ENCODE data around the gene AEBP1.

Gene AEBP1

DNA sequence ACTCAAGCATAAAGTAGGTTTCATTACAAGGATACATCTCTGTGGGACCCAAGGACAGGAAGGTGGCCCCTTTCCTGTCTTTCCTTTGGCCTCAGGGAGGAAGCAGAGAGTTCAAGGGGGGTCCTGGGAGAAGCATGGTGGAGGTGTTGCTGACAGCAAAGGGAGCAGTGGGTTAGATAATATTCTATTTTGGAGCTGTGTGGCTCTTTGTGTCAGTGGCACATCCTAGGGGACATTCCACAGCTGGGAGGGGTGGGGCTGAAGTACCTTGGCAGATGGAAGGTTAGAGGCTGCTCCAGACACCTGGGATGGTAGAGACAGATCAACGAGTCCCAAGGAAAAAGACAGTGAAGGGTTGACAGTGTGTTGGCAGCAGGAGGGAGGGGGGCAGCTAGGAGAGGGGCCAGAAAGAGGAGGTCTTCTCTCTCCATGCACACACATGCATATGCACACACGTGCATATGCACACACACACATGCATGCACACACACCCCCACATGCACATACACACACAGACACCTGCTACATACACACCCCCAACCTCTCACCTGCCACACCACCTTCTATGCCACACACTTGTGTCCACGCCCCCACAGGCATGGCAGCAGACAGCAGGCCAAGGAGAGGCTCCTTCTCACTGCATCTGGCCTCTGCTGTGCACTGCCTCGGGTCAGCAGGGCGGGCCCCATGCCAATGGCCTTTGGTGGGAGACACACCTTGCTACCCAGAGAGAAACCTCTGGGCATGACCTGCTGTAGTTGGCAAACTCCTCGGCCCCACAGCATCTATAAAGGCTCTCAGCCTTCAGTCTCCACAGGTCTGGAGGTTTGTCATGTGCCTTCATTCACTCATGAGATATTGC is 24.8 kb downstream of the AEBP1 start:
- H3K79me1 ChIP-seq (ENCODE audit: low read depth, low read length) = no peaks in the 10 kb centered on the region
- no peak overlapping the region for H3K18ac ChIP-seq (ENCODE audit: low read length)
- no peak overlapping the region for H2BK120ac ChIP-seq (ENCODE audit: low read depth, low read length)
- peaks cover 0 to 3% of the 10 kb centered on the region in 2 donors for H3K4me1 ChIP-seq (ENCODE audit: control insufficient read depth in 2 of 2, insufficient read depth in 1 of 2, low read depth in 1 of 2, low read length in 2 of 2)
- H2AK5ac ChIP-seq (ENCODE audit: low read depth, low read length) = no peak overlapping the region
- no peak overlapping the region for H4K8ac ChIP-seq (ENCODE audit: low read depth, low read length)
- H3K9ac ChIP-seq (ENCODE audit: low read depth, low read length, poor library complexity) = no peak overlapping the region
- no peak overlapping the region for H2BK15ac ChIP-seq (ENCODE audit: low read length)
- no peak overlapping the region for H2BK5ac ChIP-seq (ENCODE audit: low read length)
- no peak overlapping the region for H3K27ac ChIP-seq (replicated peaks; ENCODE audit: low read length)
- H3K23ac ChIP-seq (ENCODE audit: low read depth, low read length, poor library complexity) = no peak overlapping the region
- no peaks in the 10 kb centered on the region for H3K36me3 ChIP-seq (replicated peaks in 1 of 2; ENCODE audit: control insufficient read depth in 2 of 2, insufficient read depth in 2 of 2, low read length in 2 of 2)
- H3K4me3 ChIP-seq (ENCODE audit: low read length in 2 of 2) = no peak overlapping the region
- no peak overlapping the region for H3K4me2 ChIP-seq (ENCODE audit: insufficient read depth, low read length, poor library complexity, severe bottlenecking)
- H4K91ac ChIP-seq (ENCODE audit: low read depth, low read length, poor library complexity) = no peak overlapping the region
- H3K14ac ChIP-seq (ENCODE audit: low read length) = no peak overlapping the region
- peak overlapping the region; percentile 4 for H2BK12ac ChIP-seq (ENCODE audit: low read length)
- peaks cover 0 to 4% of the 10 kb centered on the region in 2 donors for H3K9me3 ChIP-seq (replicated peaks in 1 of 2; ENCODE audit: control insufficient read depth in 2 of 2, insufficient read depth in 1 of 2, low read depth in 1 of 2, low read length in 2 of 2)
- no peak overlapping the region for H3K4ac ChIP-seq (ENCODE audit: low read length)
- no peak overlapping the region for H2AFZ ChIP-seq (ENCODE audit: low read length)
- DNase-seq (ENCODE audit: low spot score) = no peak
- H3K27me3 ChIP-seq (ENCODE audit: control insufficient read depth in 3 of 3, insufficient read depth in 3 of 3, low read depth in 1 of 3, low read length in 3 of 3) = peaks cover 0 to 7% (median 0%) of the 10 kb centered on the region in 3 experiments
- WGBS, 2 donors (ENCODE audit: extremely low coverage in 2 of 2, insufficient read length in 2 of 2, insufficient replicate concordance in 1 of 2) = no CpG with 5 or more reads among the region's 6 CpGs

DNA sequence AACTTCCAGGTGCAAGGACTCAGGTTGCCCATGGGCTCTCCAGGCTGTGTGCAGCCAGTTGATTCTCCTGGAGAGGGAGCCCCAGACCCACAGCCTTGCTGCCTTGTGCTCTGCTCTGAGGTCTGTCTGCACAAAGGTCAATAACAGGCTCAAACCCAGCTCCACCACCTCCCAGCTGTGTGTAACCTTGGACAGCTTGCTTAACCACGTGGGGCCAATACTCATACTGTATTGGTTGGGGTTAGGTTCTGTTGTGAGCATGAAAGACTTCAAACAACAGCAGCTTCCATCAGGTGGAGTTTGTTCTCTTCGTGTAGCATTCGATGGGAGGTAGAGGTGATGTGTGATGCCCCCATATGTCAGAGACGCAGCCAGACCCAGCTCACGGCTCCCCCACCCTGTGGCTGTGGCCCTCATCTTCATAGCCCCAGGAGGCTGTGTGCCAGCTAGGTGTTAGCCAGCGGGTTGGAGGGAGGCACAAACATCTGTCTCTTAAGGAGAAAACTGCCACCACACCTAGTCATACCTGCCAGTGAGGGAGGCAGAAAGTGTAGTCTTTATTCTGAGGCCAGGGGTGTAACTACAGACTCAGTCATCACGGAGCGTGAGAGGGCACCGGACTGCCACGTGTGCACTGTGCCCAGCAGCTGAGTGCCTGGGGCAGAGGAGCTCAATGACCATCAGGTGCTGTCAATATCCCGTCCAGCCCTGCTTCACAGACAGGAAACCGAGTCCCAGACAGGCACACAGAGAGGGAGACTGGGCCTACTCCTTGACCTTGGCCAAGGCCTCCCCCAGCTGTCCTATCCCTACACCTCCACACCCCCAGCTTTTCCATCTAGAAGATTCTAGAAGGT is 27.3 kb downstream of the AEBP1 start:
- no peak overlapping the region for H2BK12ac ChIP-seq (ENCODE audit: low read length)

DNA sequence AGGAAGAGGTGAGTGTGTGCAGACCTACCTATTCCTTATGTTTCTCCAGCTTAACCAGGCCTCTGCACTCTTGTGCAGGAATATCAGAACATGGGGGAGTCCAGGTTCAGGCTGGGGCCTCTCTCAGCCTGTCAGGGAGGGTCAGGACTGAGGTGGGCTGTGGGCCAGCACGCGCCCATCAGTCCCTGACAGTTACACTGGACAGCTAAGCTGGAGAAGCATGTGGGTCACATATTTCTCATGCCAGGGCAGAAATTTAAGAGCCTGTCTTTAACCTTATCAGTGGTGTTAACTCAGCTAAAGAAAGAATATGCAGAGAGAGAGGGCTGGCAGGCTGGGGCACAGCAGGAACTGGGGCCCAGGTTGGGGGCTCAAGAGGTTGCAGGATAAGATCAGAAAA is 27.9 kb downstream of the AEBP1 start:
- Histone ChIP-seq H2BK12ac (ENCODE audit: low read length) (no peak overlapping the region), H2AK5ac (ENCODE audit: low read depth, low read length) (peak overlapping the region; percentile 6), H3K27ac (replicated peaks; ENCODE audit: low read length) (no peak overlapping the region), H3K79me1 (ENCODE audit: low read depth, low read length) (no peaks in the 10 kb centered on the region), H2BK5ac (ENCODE audit: low read length) (no peak overlapping the region), H3K27me3 (ENCODE audit: control insufficient read depth in 3 of 3, insufficient read depth in 3 of 3, low read depth in 1 of 3, low read length in 3 of 3) (peaks cover 0 to 22% (median 2%) of the 10 kb centered on the region in 3 experiments), H3K4me2 (ENCODE audit: insufficient read depth, low read length, poor library complexity, severe bottlenecking) (no peak overlapping the region), H3K18ac (ENCODE audit: low read length) (no peak overlapping the region), H3K9ac (ENCODE audit: low read depth, low read length, poor library complexity) (no peak overlapping the region), H3K4me1 (ENCODE audit: control insufficient read depth in 2 of 2, insufficient read depth in 1 of 2, low read depth in 1 of 2, low read length in 2 of 2) (no peaks in the 10 kb centered on the region), H3K14ac (ENCODE audit: low read length) (no peak overlapping the region), H2BK15ac (ENCODE audit: low read length) (no peak overlapping the region), H3K4me3 (ENCODE audit: low read length in 2 of 2) (no peak overlapping the region), H3K36me3 (replicated peaks in 1 of 2; ENCODE audit: control insufficient read depth in 2 of 2, insufficient read depth in 2 of 2, low read length in 2 of 2) (no peaks in the 10 kb centered on the region), H2BK120ac (ENCODE audit: low read depth, low read length) (no peak overlapping the region), H3K9me3 (replicated peaks in 1 of 2; ENCODE audit: control insufficient read depth in 2 of 2, insufficient read depth in 1 of 2, low read depth in 1 of 2, low read length in 2 of 2) (peaks cover 0 to 4% of the 10 kb centered on the region in 2 donors), H2AFZ (ENCODE audit: low read length) (no peak overlapping the region), H3K23ac (ENCODE audit: low read depth, low read length, poor library complexity) (no peak overlapping the region), H4K91ac (ENCODE audit: low read depth, low read length, poor library complexity) (no peak overlapping the region), H4K8ac (ENCODE audit: low read depth, low read length) (no peak overlapping the region), H3K4ac (ENCODE audit: low read length) (no peak overlapping the region)
- no peak for DNase-seq (ENCODE audit: low spot score)
- WGBS, 2 donors (ENCODE audit: extremely low coverage in 2 of 2, insufficient read length in 2 of 2, insufficient replicate concordance in 1 of 2) = no CpG with 5 or more reads among the region's 2 CpGs

More for the DNA sequence above, 27.3 kb downstream of the AEBP1 start:
- no peaks in the 10 kb centered on the region for H3K79me1 ChIP-seq (ENCODE audit: low read depth, low read length)
- no peak overlapping the region for H3K4me3 ChIP-seq (ENCODE audit: low read length in 2 of 2)
- no peak for DNase-seq (ENCODE audit: low spot score)
- peak overlapping the region; percentile 10 for H3K9ac ChIP-seq (ENCODE audit: low read depth, low read length, poor library complexity)
- H3K27ac ChIP-seq (replicated peaks; ENCODE audit: low read length) = no peak overlapping the region
- H3K18ac ChIP-seq (ENCODE audit: low read length) = peak overlapping the region; percentile 15
- H3K14ac ChIP-seq (ENCODE audit: low read length) = no peak overlapping the region
- peaks cover 0 to 4% of the 10 kb centered on the region in 2 donors for H3K9me3 ChIP-seq (replicated peaks in 1 of 2; ENCODE audit: control insufficient read depth in 2 of 2, insufficient read depth in 1 of 2, low read depth in 1 of 2, low read length in 2 of 2)
- H3K4ac ChIP-seq (ENCODE audit: low read length) = no peak overlapping the region
- no peak overlapping the region for H4K91ac ChIP-seq (ENCODE audit: low read depth, low read length, poor library complexity)
- H3K4me2 ChIP-seq (ENCODE audit: insufficient read depth, low read length, poor library complexity, severe bottlenecking) = no peak overlapping the region
- H4K8ac ChIP-seq (ENCODE audit: low read depth, low read length) = no peak overlapping the region
- no peaks in the 10 kb centered on the region for H3K36me3 ChIP-seq (replicated peaks in 1 of 2; ENCODE audit: control insufficient read depth in 2 of 2, insufficient read depth in 2 of 2, low read length in 2 of 2)
- no peak overlapping the region for H2AFZ ChIP-seq (ENCODE audit: low read length)
- H2BK120ac ChIP-seq (ENCODE audit: low read depth, low read length) = no peak overlapping the region
- no peak overlapping the region for H2BK5ac ChIP-seq (ENCODE audit: low read length)
- H3K23ac ChIP-seq (ENCODE audit: low read depth, low read length, poor library complexity) = no peak overlapping the region
- no CpG with 5 or more reads among the region's 12 CpGs for WGBS, 2 donors (ENCODE audit: extremely low coverage in 2 of 2, insufficient read length in 2 of 2, insufficient replicate concordance in 1 of 2)
- H2AK5ac ChIP-seq (ENCODE audit: low read depth, low read length) = peak overlapping the region; percentile 6
- no peaks in the 10 kb centered on the region for H3K4me1 ChIP-seq (ENCODE audit: control insufficient read depth in 2 of 2, insufficient read depth in 1 of 2, low read depth in 1 of 2, low read length in 2 of 2)
- H2BK15ac ChIP-seq (ENCODE audit: low read length) = no peak overlapping the region
- peaks cover 0 to 22% (median 2%) of the 10 kb centered on the region in 3 experiments for H3K27me3 ChIP-seq (ENCODE audit: control insufficient read depth in 3 of 3, insufficient read depth in 3 of 3, low read depth in 1 of 3, low read length in 3 of 3)

GRCh38 chr7:44133295-44133694 is 29.1 kb downstream of the AEBP1 start:
- H2BK15ac ChIP-seq (ENCODE audit: low read length) = no peak overlapping the region
- DNase-seq (ENCODE audit: low spot score) = no peak
- no peak overlapping the region for H2BK12ac ChIP-seq (ENCODE audit: low read length)
- H4K8ac ChIP-seq (ENCODE audit: low read depth, low read length) = no peak overlapping the region
- no peaks in the 10 kb centered on the region for H3K4me1 ChIP-seq (ENCODE audit: control insufficient read depth in 2 of 2, insufficient read depth in 1 of 2, low read depth in 1 of 2, low read length in 2 of 2)
- no peaks in the 10 kb centered on the region for H3K79me1 ChIP-seq (ENCODE audit: low read depth, low read length)
- no peak overlapping the region for H2AFZ ChIP-seq (ENCODE audit: low read length)
- no CpG with 5 or more reads among the region's 3 CpGs for WGBS, 2 donors (ENCODE audit: extremely low coverage in 2 of 2, insufficient read length in 2 of 2, insufficient replicate concordance in 1 of 2)
- no peak overlapping the region for H3K14ac ChIP-seq (ENCODE audit: low read length)
- no peaks in the 10 kb centered on the region for H3K36me3 ChIP-seq (replicated peaks in 1 of 2; ENCODE audit: control insufficient read depth in 2 of 2, insufficient read depth in 2 of 2, low read length in 2 of 2)
- H3K9ac ChIP-seq (ENCODE audit: low read depth, low read length, poor library complexity) = no peak overlapping the region
- H2BK120ac ChIP-seq (ENCODE audit: low read depth, low read length) = no peak overlapping the region
- no peak overlapping the region for H3K27ac ChIP-seq (replicated peaks; ENCODE audit: low read length)
- H3K4ac ChIP-seq (ENCODE audit: low read length) = no peak overlapping the region
- no peak overlapping the region for H2AK5ac ChIP-seq (ENCODE audit: low read depth, low read length)
- peaks cover 0 to 31% (median 2%) of the 10 kb centered on the region in 3 experiments for H3K27me3 ChIP-seq (ENCODE audit: control insufficient read depth in 3 of 3, insufficient read depth in 3 of 3, low read depth in 1 of 3, low read length in 3 of 3)
- H2BK5ac ChIP-seq (ENCODE audit: low read length) = no peak overlapping the region
- H3K18ac ChIP-seq (ENCODE audit: low read length) = no peak overlapping the region
- no peak overlapping the region for H3K4me3 ChIP-seq (ENCODE audit: low read length in 2 of 2)
- H4K91ac ChIP-seq (ENCODE audit: low read depth, low read length, poor library complexity) = no peak overlapping the region
- no peak overlapping the region for H3K4me2 ChIP-seq (ENCODE audit: insufficient read depth, low read length, poor library complexity, severe bottlenecking)
- no peak overlapping the region for H3K23ac ChIP-seq (ENCODE audit: low read depth, low read length, poor library complexity)
- H3K9me3 ChIP-seq (replicated peaks in 1 of 2; ENCODE audit: control insufficient read depth in 2 of 2, insufficient read depth in 1 of 2, low read depth in 1 of 2, low read length in 2 of 2) = no peaks in the 10 kb centered on the region
